GM19467 (cell line): Measurements from ENCODE around the gene SOCS6.

ENCODE experiments used
- ATAC-seq: cut with Tn5 transposase; IDR thresholded peaks from one replicate; pipeline ENCODE4 v1.9.1; 2021; ENCODE audit warnings: mild to moderate bottlenecking, moderate library complexity; ENCODE audit not compliant: unreplicated experiment

SOCS6 gene

GRCh38 chr18:70288171-70288850, 534 bp upstream of the SOCS6 start:
- peak; percentile 15 for ATAC-seq

- ATAC-seq: peak; percentile 46
Observed at GRCh38 chr18:70289351-70290312, 787 bp downstream of the SOCS6 start.

GRCh38 chr18:70290482-70291294, 1.8 kb downstream of the SOCS6 start:
- no peak for ATAC-seq

- ATAC-seq: no peak
Observed at GRCh38 chr18:70291295-70291574, 2.4 kb downstream of the SOCS6 start.

- ATAC-seq: no peak
Observed at GRCh38 chr18:70292628-70293027, 3.8 kb downstream of the SOCS6 start.

GRCh38 chr18:70293166-70293565, 4.3 kb downstream of the SOCS6 start:
- no peak for ATAC-seq

GRCh38 chr18:70294471-70295191, 5.8 kb downstream of the SOCS6 start:
- ATAC-seq: no peak

GRCh38 chr18:70295192-70296188, 6.6 kb downstream of the SOCS6 start:
- ATAC-seq: no peak

- ATAC-seq: no peak
Observed at GRCh38 chr18:70296289-70296688, 7.4 kb downstream of the SOCS6 start.

GRCh38 chr18:70296781-70297180, 7.9 kb downstream of the SOCS6 start:
- ATAC-seq: no peak

- ATAC-seq: no peak
Observed at GRCh38 chr18:70299393-70299792, 10.5 kb downstream of the SOCS6 start.

GRCh38 chr18:70301667-70302066, 12.8 kb downstream of the SOCS6 start:
- no peak for ATAC-seq

GRCh38 chr18:70308555-70309294, 19.9 kb downstream of the SOCS6 start:
- ATAC-seq: no peak

- no peak for ATAC-seq
Observed at GRCh38 chr18:70310560-70311320, 21.9 kb downstream of the SOCS6 start.

- ATAC-seq: no peak
Observed at GRCh38 chr18:70311726-70312125, 22.9 kb downstream of the SOCS6 start.

- no peak for ATAC-seq
Observed at GRCh38 chr18:70313640-70314039, 24.8 kb downstream of the SOCS6 start.

- ATAC-seq: no peak
Observed at GRCh38 chr18:70314151-70314782, 25.4 kb downstream of the SOCS6 start.

- no peak for ATAC-seq
Observed at GRCh38 chr18:70319187-70319586, 30.3 kb downstream of the SOCS6 start.
